ENCODE measurements around the gene IGHMBP2.

Gene IGHMBP2

DNA sequence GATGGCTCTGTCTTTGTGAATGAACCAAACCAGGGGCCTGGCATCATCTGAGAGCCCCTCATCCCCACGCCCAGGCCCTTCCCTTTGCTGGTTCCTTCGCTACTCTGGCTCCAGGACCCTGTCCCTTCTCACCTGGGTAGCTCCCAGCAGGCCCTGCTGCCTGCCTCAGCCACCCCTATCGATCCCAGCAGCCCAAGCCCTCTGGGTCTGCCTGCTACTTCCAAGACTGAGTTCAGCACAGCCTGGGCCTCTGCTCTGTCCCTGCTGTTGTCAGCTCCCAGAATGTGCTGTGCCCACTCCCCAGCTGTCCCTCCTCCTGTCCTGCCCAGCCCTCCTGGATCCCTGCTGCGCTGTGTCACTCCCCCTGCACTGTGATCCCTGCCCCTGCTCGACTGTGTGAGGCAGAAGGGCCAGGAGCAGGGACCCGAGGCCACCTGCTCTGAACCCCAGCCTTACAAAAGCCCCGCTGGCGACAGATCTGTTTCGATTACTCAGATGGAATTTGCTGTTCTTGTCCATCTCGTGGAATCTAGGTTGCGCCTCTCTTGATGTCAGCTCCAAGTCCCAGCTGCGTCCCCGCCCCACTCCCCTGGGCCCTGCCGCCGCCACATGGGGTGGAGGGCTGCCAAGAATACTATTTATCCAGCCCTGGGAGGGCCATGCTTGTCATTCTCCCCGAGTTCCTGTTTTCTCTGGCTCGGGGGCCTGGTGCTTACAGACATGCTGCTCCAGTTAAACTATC lies 13.0 kb upstream of the IGHMBP2 start:
- no peak for DNase-seq (ENCODE audit: low spot score)

DNA sequence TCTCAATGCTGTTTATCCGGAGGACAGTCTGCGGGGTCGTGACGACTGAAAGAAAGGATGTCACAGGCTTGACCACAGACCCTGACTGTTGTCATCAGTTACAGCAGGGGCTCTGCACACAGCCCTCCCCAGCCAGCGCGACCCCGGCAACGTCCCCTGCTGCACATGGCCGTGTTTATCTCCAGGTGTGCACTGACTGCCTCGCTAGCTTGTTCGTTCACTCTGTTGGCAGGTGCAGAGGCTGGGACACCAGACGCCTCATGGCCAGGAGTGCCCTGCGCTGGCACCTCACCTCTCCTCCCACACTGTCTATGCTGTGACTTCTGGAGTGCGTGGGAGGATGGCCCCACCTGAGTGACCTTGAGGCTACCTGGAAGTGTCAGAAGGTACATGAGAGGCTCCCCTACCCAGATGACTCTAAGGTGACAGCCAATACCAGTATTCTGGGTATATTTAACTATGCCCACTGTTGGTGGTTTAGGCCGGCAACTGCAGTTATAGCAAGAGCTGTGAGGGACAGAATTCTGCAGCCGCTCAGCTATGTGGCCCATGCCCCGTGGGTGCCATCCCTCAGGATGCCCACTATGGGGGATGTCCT lies 12.2 kb upstream of the IGHMBP2 start:
- DNase-seq (ENCODE audit: low spot score), result no peak

DNA sequence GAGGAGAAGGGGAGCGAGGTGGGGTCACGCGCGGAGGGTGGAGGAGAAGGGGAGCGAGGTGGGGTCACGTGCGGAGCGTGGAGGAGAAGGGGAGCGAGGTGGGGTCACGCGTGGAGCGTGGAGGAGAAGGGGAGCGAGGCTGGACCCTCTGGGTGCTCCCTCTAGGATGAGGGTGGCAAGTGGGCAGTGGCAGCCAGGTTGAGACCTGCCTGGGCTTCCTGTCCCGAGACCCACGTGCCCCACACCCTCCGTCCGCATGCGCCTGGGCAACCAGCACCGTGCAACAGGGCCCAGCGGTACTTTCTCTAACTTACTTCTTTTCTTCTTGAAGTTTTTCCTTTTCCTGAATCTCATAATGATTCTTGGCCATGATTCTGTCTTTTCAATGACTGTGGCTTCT lies 11.1 kb upstream of the IGHMBP2 start:
- DNase-seq (ENCODE audit: low spot score), result no peak

DNA sequence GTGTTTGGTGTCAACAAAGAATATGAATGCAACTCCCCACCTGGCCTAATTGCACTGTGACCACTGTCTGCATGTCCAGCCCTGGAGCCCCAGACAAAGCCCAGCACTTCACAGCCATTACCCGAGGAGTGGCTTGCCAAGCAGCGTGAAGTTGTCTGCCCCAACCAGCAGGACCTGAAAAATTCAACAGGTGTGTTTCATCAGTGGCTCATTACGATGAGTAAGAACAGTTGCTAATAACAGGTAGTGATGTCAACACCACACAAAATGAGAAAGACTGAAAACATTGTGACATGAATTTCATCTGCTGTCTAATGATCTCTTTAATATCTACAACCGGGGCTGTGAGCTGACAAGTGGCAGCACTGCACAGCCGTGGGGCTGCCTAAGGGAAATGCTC lies 10.4 kb upstream of the IGHMBP2 start:
- DNase-seq (ENCODE audit: low spot score), result no peak

DNA sequence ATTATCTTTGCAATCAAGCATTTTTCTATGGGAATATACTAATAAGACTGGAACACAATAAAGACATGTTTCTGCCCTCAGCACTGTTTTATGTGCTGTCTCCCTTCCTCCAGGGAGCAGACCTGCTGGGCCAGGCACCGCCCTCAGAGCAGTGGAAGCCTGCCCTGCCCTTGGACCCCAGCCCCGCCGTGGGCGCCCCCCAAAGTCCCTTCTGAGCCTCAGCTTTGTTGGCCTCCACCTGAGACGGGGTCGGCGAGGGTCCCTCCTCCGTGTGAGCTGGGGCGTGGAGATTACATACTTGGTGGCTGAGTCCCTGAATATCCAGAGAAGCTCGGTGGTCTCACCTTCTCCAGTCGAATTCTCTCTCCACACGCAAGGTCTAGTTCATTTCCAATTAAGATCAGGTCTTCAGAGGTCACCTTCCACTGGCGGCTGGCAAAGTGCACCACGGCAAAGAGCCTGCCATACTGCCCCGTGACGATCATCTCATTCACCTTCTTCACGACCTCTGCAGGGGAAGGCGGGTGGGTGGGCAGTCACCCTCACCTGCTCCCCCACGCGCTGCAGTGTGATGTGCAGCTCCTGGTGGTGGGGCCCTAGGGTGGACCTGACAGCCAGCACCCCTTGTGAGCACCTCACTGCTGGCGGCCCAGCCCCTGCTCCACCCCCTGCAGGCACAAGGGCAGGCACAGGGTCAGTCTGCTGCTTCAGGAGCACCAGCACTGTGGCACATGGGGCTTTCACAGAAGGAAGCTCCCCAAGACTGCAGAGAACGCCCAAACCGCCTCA lies 7.3 kb upstream of the IGHMBP2 start:
- no peak for DNase-seq (ENCODE audit: low spot score)

DNA sequence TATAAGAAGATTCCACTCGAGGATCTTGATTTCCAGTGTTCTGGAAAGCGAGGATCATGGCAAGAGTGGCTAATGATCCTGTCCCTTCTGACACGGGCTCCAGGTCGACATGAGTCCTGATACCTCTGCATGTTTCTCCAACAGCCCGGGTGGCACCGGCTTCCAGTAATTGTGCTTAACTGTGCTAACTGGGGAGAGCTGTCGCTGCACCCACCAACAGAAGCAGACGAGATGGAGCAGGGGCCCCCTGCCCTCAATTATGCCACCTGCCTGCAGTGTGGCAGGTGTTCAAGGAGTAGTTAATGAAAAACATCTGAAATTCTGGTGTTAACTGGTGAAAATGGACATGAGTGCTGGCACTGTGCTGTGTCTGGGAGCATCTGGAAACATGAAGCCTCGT lies 6.2 kb upstream of the IGHMBP2 start:
- DNase-seq (ENCODE audit: low spot score), result no peak

DNA sequence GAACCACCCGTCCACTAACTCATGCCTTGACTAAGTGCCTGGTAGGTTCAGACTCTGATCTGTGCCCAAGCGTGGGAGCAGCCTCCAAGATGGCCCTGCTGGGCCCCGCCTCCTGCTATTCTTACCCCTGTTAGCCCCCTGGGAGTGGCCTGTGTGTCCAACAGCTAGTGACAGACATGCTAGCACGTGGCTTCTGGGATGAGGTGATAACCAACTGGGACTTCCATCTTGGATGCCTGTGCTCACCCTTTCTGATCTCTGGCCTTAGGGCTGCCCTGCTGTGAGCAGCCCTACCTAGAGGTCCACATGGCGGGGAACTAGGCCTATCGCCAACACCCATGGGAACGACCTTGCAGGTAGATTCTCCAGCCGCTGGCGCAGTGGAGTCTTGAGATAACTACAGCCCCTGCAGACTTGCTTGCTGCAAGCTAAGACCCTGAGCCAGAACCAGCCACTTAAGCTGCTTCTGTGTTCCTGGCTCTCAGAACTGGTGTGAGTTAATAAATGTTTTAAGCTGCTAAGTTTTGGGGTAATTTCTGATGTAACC lies 2.8 kb upstream of the IGHMBP2 start:
- DNase-seq (ENCODE audit: low spot score), result no peak

DNA sequence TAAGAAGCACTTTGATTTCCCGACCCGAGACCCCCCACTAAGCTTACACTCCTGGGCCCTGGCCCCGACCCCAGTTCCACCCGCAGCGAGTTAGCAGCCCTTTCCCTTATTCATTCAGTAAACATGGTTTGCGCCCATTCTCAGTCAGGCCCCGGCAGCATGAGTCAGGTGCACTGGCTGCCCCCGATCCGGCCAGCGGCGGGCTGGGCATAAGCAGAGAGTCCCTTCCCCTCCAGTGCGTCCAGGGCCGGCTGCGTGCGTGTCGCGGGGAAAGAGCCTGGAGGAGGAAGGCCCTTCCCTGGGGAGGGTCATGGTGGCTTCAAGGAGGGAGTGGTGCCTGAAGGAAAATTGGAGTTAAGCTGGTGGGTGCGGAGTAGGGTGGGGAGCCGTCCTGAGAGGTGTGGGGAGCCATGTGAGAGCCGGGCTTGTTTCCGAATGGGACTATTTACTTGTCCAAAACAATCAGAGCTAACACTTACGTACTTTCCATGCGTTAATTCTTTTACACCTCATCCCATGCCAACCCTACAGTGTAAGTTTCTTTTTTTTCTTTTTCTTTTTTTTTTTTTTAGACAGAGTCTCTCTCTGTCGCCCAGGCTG lies 657 bp downstream of the IGHMBP2 start:
- peak; percentile 39 for DNase-seq (ENCODE audit: low spot score)

DNA sequence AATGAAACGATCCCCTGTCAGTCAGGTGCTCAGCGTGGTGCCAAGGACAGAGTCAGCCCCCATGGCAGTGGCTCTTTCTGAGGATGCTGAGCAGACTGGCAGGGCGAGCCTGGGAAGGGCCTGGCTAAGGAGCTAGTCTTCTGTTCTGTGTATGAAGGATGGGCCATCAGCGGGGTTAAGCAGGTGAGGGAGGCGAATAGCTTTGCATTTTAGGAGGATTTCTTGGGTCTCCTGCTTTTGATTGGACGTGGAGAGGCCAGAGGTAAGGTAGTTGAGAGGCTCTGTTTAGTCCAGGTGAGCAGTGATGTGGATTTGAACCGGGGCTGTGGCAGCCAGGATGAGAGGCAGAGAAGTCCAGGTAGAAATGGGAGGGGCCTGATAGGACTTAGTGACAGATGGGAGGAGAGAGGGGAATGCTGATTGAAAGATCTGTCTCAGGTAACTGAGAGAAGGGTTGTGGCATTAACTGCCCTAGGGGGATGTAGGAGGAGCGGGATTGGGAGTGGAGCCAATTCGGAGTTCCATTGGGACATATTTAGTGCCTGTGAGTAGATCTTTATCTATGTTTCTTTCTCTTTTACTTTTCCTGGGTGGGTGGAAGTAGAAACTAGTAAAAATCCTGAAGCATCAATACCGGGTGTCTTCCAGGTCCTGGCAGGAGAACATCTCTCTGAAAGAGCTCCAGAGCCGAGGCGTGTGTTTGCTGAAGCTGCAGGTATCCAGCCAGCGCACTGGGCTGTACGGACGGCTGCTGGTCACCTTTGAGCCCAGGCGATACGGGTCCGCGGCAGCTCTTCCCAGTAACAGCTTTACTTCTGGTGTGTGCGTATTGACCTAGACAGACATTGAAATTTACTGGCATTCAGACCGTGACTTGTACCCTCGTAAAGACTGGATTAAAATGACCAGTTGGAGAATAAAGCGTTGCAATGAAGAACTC lies 2.0 kb downstream of the IGHMBP2 start:
- DNase-seq (ENCODE audit: low spot score), result no peak

DNA sequence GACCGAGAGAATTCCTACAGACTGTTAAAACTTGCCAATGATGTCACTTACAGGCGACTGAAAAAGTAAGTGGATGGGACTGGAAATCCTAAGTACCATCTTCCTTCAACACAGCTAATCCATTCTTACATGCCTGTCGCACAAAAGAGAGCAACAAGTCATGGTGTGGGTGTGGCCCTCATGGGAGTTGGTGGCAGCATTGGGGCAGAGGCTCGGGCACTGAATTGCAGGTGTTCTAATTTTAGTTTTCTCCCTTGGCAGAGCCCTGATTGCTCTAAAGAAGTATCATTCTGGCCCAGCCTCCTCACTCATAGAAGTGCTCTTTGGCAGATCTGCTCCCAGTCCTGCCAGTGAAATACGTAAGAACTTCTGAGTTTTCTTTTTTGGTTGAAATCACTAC lies 4.6 kb downstream of the IGHMBP2 start:
- no peak for DNase-seq (ENCODE audit: low spot score)

DNA sequence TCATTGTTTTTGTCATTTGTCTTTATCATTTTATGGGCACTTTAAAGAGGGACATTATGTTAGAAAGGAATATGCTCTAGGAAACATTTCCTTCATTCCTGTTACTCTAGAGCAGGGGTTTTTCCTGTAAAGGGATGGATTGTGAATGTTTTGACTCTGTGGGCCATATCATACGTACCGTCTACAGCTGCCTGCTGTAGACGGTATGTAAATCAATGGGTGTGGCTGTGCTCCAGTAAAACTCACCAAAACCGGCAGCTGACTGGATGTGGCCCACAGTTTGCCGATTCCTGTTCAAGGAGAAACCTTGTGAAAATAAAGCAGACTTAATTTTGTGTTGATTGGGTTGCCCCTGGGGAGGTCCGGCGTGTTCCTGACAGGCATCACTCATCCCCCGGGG lies 7.3 kb downstream of the IGHMBP2 start:
- peak; percentile 36 for DNase-seq (ENCODE audit: low spot score)

DNA sequence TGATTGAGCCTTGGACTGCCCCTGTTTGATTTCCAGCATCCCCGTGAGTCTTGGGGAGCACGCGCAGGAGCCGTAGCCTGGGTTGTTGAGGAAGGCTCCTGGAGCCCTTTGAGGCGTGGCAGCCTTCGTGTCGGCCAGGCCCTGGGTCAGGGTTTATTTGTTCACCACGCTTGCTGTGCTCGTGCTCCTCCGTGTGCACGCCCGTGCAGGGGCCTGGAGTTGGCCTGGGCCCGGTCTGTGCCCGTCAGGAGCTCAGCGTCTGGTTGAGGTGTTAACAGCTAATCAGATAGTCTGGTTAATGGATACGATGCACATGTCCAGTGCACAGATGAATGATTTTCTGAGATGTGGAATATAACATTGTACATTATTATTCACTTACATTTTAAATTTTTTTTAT lies 8.0 kb downstream of the IGHMBP2 start:
- no peak for DNase-seq (ENCODE audit: low spot score)

DNA sequence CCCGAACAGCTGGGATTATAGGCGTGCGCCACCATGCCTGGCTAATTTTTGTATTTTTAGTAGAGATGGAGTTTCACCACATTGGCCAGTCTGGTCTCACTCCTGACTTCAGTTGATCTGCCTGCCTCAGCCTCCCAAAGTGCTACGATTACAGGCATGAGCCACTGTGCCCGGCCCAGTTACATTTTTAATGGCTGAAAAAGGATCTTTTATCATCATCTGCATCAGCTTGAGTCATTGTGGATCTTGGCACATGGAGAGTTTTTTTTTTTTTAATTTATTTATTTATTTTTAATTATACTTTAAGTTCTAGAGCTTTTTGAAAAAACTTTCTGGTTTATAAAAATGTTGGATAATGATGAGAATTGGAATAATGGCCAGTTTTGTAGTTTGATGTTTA lies 8.6 kb downstream of the IGHMBP2 start:
- DNase-seq (ENCODE audit: low spot score), result no peak

DNA sequence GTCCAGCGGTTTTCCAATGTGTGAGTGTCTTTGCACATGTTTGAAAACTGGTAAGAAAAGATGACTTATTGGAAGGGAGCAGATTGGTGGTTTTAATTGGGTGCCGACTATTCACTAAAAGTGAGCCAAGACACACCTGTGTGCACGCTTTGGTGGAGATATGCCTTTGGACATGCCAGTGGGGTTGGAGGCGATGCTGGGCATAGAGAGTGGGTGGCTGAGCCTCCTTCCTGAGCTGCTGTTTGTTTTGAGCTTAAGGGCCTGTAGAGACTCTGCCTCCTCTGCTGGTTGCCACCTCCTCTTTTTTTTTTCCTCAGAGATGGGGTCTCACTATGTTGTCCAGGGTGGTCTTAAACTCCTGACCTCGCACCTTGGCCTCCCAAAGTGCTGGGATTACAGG lies 9.5 kb downstream of the IGHMBP2 start:
- DNase-seq (ENCODE audit: low spot score), result no peak

DNA sequence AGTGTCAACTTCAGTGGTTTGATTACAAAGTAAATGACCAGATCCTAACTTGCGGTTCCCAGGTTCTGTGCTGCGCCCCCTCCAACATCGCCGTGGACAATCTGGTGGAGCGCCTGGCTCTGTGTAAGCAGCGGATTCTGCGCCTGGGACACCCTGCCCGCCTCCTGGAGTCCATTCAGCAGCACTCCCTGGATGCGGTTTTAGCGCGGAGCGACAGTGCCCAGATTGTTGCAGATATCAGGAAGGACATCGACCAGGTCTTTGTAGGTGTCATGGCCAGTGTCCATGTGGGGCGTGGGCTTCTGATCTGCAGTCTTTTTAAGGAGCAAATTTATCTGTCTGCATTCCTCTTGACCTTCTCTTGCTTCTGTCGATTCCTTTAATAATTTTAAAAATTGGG lies 11.1 kb downstream of the IGHMBP2 start:
- no peak for DNase-seq (ENCODE audit: low spot score)

DNA sequence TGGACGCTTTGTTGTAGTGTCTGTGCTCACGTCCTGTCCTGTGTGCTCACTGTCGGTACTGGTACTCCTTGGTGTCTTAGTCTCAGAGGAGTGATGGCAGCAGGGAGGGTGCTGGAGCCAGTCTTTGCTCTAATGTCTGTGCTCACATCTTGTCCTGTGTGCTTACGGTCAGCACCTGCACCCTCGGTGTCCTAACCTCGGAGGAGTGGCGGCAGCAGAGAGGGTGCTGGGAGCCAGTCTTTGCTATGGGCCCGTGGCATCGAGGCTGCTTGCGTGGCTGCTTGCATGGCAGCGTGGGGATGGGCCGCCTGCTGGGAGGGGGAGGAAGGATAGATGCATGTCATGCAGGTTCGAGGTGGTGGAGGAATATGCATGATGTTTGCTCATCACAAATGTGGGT lies 12.7 kb downstream of the IGHMBP2 start:
- DNase-seq (ENCODE audit: low spot score), result no peak

DNA sequence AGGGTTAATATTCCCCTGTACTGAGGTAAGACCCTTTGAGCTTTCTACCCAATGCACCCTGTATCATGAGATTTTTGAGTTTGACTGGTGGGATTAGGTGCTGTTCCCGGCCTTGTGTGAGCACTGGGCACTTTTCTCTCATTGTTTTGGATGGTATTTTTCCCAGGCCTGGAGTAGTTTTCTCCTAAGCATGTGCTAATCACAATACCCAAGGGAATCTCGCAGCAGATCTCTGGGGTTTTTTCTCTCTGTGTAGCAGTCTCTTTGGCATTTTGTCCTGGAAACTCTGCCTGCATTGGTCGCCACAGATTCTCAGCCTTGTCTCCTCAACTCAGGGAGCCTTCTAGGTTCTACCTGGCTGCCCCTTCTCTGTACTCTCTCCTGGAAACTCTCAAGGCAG lies 19.9 kb downstream of the IGHMBP2 start:
- DNase-seq (ENCODE audit: low spot score), result no peak

DNA sequence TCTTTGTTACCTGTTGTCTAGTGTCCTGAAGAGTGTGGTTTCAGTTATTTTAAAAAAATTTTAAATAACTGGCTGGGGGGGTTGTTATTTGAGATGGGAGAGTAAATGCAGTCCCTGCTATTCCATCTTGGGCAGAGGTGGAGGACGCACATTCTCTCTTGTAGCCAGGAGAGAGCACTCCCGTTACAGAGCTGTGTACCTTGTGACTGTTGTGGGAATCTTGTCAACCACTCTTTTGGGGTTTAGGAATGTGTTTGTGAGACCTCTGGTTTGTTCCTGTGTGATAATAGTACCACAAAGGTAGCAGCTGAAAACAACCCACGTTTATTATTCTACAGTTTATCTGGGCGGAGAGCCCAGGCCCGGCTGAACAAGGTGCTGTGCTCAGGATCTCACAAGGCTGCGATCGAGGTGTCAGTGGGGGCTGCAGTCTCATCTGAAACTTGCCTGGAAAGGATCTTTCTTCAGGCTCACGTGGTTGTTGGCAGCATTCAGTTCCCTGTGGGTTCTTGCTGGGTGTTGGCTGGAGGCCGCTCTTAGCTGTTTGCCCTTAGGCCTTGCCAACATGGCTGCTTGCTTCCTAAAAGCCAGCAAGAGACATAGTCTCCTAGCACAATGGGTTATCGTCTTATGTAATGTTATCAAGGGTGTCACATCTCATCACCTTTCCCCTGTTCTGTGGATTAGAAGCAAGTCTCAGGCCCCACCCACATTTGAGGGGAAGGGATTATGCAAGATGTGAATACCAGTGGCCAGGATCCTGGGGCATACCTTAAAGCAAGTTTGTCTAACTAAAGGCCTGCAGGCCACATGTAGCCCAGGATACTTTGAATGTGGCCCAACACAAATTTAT lies 20.6 kb downstream of the IGHMBP2 start:
- DNase-seq (ENCODE audit: low spot score), result no peak

DNA sequence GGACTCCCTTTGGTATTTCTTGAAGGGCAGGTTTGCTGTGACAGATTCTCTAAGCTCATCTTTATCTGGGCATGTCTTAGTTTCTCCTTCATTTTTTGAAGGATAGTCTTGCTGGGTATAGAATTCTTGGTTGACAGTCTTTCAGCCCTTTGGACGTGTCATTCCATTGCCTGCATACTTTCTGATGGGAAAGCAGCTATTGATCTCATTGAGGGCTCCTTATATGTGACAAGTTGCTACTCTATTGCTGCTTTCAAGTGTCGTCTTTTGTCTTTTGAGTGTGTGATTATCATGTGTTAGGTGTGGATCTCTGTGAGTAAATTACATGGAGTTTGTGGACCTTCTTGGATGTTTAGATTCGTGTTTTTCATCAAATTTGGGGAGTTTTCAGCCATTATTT lies 21.9 kb downstream of the IGHMBP2 start:
- no peak for DNase-seq (ENCODE audit: low spot score)

DNA sequence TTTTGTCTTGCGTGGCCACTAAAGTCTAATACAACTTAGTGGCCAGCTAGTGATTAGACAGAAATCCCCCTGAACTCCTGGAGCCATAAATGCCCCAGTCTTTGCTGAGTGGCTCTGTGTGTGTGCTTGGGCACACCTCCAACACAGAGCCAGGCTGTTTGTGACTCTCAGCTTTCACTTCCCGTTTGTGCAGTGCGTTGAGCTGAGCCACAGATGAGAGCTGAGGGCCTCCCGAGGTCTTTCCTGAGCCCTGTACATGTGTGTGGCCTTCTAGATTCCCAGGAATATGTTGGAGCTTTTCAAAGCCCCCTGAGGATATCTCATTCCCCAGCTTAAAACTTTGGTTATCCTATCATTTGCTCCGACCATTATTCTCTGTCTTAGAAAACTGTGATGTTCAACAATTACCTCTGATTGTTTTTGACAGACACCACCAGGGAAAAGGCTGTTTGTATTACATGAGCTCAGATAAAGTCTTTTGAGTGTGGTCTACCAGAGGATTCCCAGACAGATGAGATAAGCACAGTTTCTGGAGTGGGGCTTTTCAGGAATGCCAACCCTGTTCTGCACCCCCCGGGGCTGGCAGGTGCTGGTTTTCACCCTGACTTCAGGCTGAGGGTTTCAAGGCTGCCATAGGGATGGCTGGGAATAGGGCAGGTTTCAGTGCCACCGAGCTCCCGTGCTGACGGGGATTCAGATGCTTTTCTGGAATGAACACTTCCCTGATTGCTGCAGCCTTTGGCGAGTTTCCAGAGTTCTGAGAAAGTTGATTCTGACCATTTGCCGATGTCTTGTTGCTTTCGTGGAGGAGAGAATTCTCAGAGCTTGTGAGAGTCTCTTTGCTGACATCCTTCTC lies 23.8 kb downstream of the IGHMBP2 start:
- no peak for DNase-seq (ENCODE audit: low spot score)
